ENCODE measurements around the gene SLC7A14.

SLC7A14 gene

DNA sequence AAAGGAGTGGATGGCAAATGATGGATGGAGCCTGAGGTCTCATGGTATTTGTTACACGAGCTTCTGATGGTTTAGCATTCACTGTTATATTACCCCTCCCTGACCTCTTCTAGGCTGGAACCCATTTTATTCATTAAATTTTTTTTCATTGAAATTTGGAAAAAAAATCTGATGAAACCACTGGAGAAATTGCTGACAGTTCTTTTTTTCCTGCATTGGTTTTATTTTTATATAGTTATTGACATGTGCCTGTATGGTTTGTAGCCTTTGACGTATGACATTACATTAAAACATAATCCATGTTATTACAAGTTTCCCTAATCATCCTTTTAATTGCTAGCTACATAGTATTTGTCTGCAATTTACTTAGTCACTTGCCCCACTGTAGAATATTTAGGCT lies 85.4 kb downstream of the SLC7A14 start:
- no peak for TF ChIP-seq CTCF (IDR thresholded peaks at IDR 0.05; ENCODE audit: control extremely low read depth, extremely low read depth, low read depth, missing control alignments)
- CTCF ChIA-PET: interaction anchor here (1.3 to 1.5 kb wide), 4 partner anchors 13 to 311 kb away, joined by 3 to 4 read pairs (median 3); no protein-coding TSS in a partner anchor
- POLR2A ChIA-PET: no interaction called here
- no peak for DNase-seq (ENCODE audit: extremely low spot score)

GRCh38 chr3:170499562-170500156 lies 86.2 kb downstream of the SLC7A14 start:
- peak; percentile 35 for DNase-seq (ENCODE audit: extremely low spot score)
- peak; percentile 51 for TF ChIP-seq CTCF (IDR thresholded peaks at IDR 0.05; ENCODE audit: control extremely low read depth, extremely low read depth, low read depth, missing control alignments)

DNA sequence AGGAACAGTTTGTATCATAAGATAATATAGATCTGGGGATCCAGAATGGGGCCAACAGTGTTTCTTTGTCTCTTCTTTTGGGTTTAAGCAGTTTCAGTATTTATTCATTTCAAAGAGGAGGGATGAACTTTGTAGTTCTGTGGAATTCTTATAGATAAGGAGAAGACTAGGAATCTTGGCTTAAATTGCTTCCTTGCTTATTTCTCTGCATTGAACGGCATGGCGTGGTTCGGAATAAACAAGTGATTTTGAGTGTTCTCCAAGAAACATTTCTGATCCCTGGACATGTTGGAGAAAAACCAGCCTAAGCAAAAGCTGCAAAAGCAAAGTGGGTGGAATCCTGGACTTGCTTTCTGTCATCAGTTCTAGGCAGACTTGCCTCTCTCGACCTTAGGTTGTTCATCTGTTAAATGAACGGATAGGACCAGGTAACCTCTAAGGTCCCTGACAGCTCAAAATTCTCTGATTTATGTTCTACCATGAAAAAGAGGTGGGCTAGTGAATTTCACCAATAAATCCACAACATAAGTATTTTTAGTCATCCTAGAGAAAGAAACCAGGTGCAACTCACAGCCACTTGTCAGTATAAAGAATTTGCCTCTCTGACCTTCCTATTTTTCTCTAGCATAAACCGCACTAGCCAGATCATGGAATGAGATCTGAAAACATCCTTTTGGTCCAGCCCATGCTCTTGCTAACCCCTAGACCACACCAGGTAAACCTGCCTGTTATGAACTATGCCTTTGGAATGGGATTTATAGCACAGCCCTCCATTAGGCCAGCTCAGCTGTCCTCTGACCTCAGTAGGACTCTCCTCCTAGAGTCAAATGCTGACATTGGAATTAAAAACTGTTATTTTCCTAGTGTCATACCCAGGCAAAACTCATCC lies 88.4 kb downstream of the SLC7A14 start:
- TF ChIP-seq CTCF (IDR thresholded peaks at IDR 0.05; ENCODE audit: control extremely low read depth, extremely low read depth, low read depth, missing control alignments): no peak
- ChIA-PET POLR2A (no interaction called here), CTCF (interaction anchor here (1.0 to 1.1 kb wide), 2 partner anchors 314 to 315 kb away, joined by 3 to 4 read pairs; no protein-coding TSS in a partner anchor)

More at GRCh38 chr3:170499562-170500156, 86.2 kb downstream of the SLC7A14 start:
- ChIA-PET CTCF (interaction anchor here (0.8 to 1.5 kb wide), 6 partner anchors 9 to 312 kb away, joined by 3 to 4 read pairs (median 3); no protein-coding TSS in a partner anchor), POLR2A (no interaction called here)

GRCh38 chr3:170496868-170497140 lies 89.1 kb downstream of the SLC7A14 start:
- CTCF ChIA-PET: interaction anchor here (1.0 to 2.2 kb wide), 3 partner anchors 12 to 316 kb away, joined by 3 to 7 read pairs (median 4); no protein-coding TSS in a partner anchor
- TF ChIP-seq CTCF (IDR thresholded peaks at IDR 0.05; ENCODE audit: control extremely low read depth, extremely low read depth, low read depth, missing control alignments): no peak
- DNase-seq (ENCODE audit: extremely low spot score): no peak
- POLR2A ChIA-PET: no interaction called here

More for the DNA sequence above, 88.4 kb downstream of the SLC7A14 start:
- no peak for DNase-seq (ENCODE audit: extremely low spot score)

GRCh38 chr3:170496026-170496867 lies 89.6 kb downstream of the SLC7A14 start:
- CTCF ChIA-PET: interaction anchor here (1.0 to 2.2 kb wide), 3 partner anchors 11 to 317 kb away, joined by 3 to 7 read pairs (median 4); no protein-coding TSS in a partner anchor
- no peak for DNase-seq (ENCODE audit: extremely low spot score)
- POLR2A ChIA-PET: no interaction called here
- TF ChIP-seq CTCF (IDR thresholded peaks at IDR 0.05; ENCODE audit: control extremely low read depth, extremely low read depth, low read depth, missing control alignments): no peak

DNA sequence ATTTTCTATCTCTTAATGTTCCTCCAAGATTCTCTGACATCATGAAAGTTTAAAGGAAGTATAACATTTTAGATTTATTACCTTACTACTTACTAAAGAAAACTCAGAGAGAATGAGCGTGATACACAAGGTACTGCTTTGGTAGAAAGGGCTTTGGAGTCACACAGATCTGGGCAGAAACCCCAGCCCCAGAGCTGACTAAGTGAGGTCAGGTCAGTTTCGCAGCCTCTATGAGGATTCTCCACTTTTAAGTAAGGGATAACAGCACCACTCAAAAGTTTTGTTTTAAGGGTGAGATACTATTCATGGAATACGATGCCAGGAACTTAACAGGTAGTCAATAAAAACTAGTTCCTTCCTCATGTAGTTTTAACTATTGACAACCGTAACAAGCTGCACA lies 91.1 kb downstream of the SLC7A14 start:
- ChIA-PET POLR2A (no interaction called here), CTCF (interaction anchor here (1.2 to 2.2 kb wide), 2 partner anchors 10 kb away, joined by 4 to 7 read pairs; no protein-coding TSS in a partner anchor)
- no peak for DNase-seq (ENCODE audit: extremely low spot score)
- TF ChIP-seq CTCF (IDR thresholded peaks at IDR 0.05; ENCODE audit: control extremely low read depth, extremely low read depth, low read depth, missing control alignments): no peak

Data from GM10248 (cell line).